ENCODE results near the gene SLC36A3. TPM values are rescaled to one million over a fixed set of nuclear protein-coding genes. Genes with fewer than 3 reads are reported as not detected.

Gene SLC36A3
- total and polyA plus RNA-seq, 2 donors from 2014 or later, result not detected

- Histone ChIP-seq H3K27me3 (ENCODE audit: control insufficient read depth, insufficient read depth, low read length) (no peaks in the 10 kb centered on the region), H3K36me3 (ENCODE audit: control insufficient read depth in 2 of 3, insufficient read depth in 3 of 3, low read length in 3 of 3) (no peaks in the 10 kb centered on the region), H3K4me3 (ENCODE audit: low read length in 3 of 3) (no peak overlapping the region), H3K9me3 (ENCODE audit: control insufficient read depth in 2 of 3, insufficient read depth in 1 of 3, low read length in 3 of 3) (no peaks in the 10 kb centered on the region), H3K9ac (ENCODE audit: low read length in 3 of 3) (no peak overlapping the region), H3K27ac (ENCODE audit: low read depth in 2 of 2, low read length in 2 of 2) (no peak overlapping the region), H3K4me1 (ENCODE audit: control insufficient read depth in 2 of 3, insufficient read depth in 2 of 3, low read depth in 1 of 3, low read length in 3 of 3) (no peaks in the 10 kb centered on the region)
- no peak for TF ChIP-seq CTCF (IDR thresholded peaks at IDR 0.05; ENCODE audit: borderline replicate concordance, extremely low read depth, insufficient read depth)
- no peak for DNase-seq
- FAIRE-seq, result no peak
- intact Hi-C loops (cut with DNase I), result no loop called here
Measured at GRCh38 chr5:151296974-151297373, 6.6 kb downstream of the SLC36A3 start.

- no peak for TF ChIP-seq CTCF (IDR thresholded peaks at IDR 0.05; ENCODE audit: borderline replicate concordance, extremely low read depth, insufficient read depth)
- FAIRE-seq (no peak), DNase-seq (no peak)
- no peaks in the 10 kb centered on the region for H3K36me3 ChIP-seq (ENCODE audit: control insufficient read depth in 2 of 3, insufficient read depth in 3 of 3, low read length in 3 of 3)
- H3K4me1 ChIP-seq (ENCODE audit: control insufficient read depth in 2 of 3, insufficient read depth in 2 of 3, low read depth in 1 of 3, low read length in 3 of 3), result no peaks in the 10 kb centered on the region
- no peak overlapping the region for H3K9ac ChIP-seq (ENCODE audit: low read length in 3 of 3)
- H3K27me3 ChIP-seq (ENCODE audit: control insufficient read depth, insufficient read depth, low read length), result no peaks in the 10 kb centered on the region
- no peaks in the 10 kb centered on the region for H3K9me3 ChIP-seq (ENCODE audit: control insufficient read depth in 2 of 3, insufficient read depth in 1 of 3, low read length in 3 of 3)
- H3K4me3 ChIP-seq (ENCODE audit: low read length in 3 of 3), result no peak overlapping the region
- intact Hi-C loops (cut with DNase I), result no loop called here
- no peak overlapping the region for H3K27ac ChIP-seq (ENCODE audit: low read depth in 2 of 2, low read length in 2 of 2)
Measured at GRCh38 chr5:151296478-151296830, 7.1 kb downstream of the SLC36A3 start.

GRCh38 chr5:151295791-151296477 lies 7.6 kb downstream of the SLC36A3 start:
- no peaks in the 10 kb centered on the region for H3K36me3 ChIP-seq (ENCODE audit: control insufficient read depth in 2 of 3, insufficient read depth in 3 of 3, low read length in 3 of 3)
- H3K9ac ChIP-seq (ENCODE audit: low read length in 3 of 3), result no peak overlapping the region
- H3K27me3 ChIP-seq (ENCODE audit: control insufficient read depth, insufficient read depth, low read length), result no peaks in the 10 kb centered on the region
- no peak overlapping the region for H3K27ac ChIP-seq (ENCODE audit: low read depth in 2 of 2, low read length in 2 of 2)
- FAIRE-seq (no peak), DNase-seq (no peak)
- no peaks in the 10 kb centered on the region for H3K9me3 ChIP-seq (ENCODE audit: control insufficient read depth in 2 of 3, insufficient read depth in 1 of 3, low read length in 3 of 3)
- H3K4me3 ChIP-seq (ENCODE audit: low read length in 3 of 3), result no peak overlapping the region
- TF ChIP-seq CTCF (IDR thresholded peaks at IDR 0.05; ENCODE audit: borderline replicate concordance, extremely low read depth, insufficient read depth), result no peak
- no peaks in the 10 kb centered on the region for H3K4me1 ChIP-seq (ENCODE audit: control insufficient read depth in 2 of 3, insufficient read depth in 2 of 3, low read depth in 1 of 3, low read length in 3 of 3)
- intact Hi-C loops (cut with DNase I), result no loop called here

GRCh38 chr5:151295138-151295537 lies 8.4 kb downstream of the SLC36A3 start:
- H3K36me3 ChIP-seq (ENCODE audit: control insufficient read depth in 2 of 3, insufficient read depth in 3 of 3, low read length in 3 of 3), result no peaks in the 10 kb centered on the region
- no peak overlapping the region for H3K9ac ChIP-seq (ENCODE audit: low read length in 3 of 3)
- H3K27me3 ChIP-seq (ENCODE audit: control insufficient read depth, insufficient read depth, low read length), result no peaks in the 10 kb centered on the region
- no peak for TF ChIP-seq CTCF (IDR thresholded peaks at IDR 0.05; ENCODE audit: borderline replicate concordance, extremely low read depth, insufficient read depth)
- FAIRE-seq, result no peak
- H3K27ac ChIP-seq (ENCODE audit: low read depth in 2 of 2, low read length in 2 of 2), result no peak overlapping the region
- H3K4me1 ChIP-seq (ENCODE audit: control insufficient read depth in 2 of 3, insufficient read depth in 2 of 3, low read depth in 1 of 3, low read length in 3 of 3), result no peaks in the 10 kb centered on the region
- DNase-seq, result no peak
- H3K9me3 ChIP-seq (ENCODE audit: control insufficient read depth in 2 of 3, insufficient read depth in 1 of 3, low read length in 3 of 3), result no peaks in the 10 kb centered on the region
- intact Hi-C loops (cut with DNase I), result no loop called here
- H3K4me3 ChIP-seq (ENCODE audit: low read length in 3 of 3), result no peak overlapping the region

Data from kidney (tissue), 14 donors.